BJ (cell line): ENCODE measurements around the gene CD70. TPM values are rescaled to one million over a fixed set of nuclear protein-coding genes. Genes with fewer than 3 reads are reported as not detected.
A peak's percentile ranks its signal among the peaks of the same experiment; 100 is the strongest.

ENCODE experiments used
- CTCF ChIA-PET: fragments of 350-600 bp; formaldehyde crosslinking; extraction: SDS; loops from one replicate; lab custom pipeline; 2021; ENCODE audit warnings: antibody characterized with exemption, inconsistent platforms; lab: Yijun Ruan, JAX
- POLR2A ChIA-PET: fragments of 300-600 bp; sonication (Branson Sonifier 250); formaldehyde crosslinking; extraction: SDS; loops from one replicate; lab custom pipeline; 2021; ENCODE audit warnings: antibody characterized with exemption; lab: Charles Lee
- DNase-seq: peaks from one replicate; pipeline ENCODE4 v3.0.0-alpha.2; 2011; ENCODE audit warnings: low read depth
- H3K27me3 ChIP-seq: 2 replicates; pipeline ENCODE4 v1.6.0; 2011; ENCODE audit warnings: low read length; ENCODE audit not compliant: control insufficient read depth, insufficient read depth
- H3K36me3 ChIP-seq: 2 replicates; pipeline ENCODE4 v1.5.1; 2011; ENCODE audit warnings: low read length; ENCODE audit not compliant: control insufficient read depth, insufficient read depth
- H3K4me3 ChIP-seq: 2 replicates; pipeline ENCODE4 v1.5.1; 2011; ENCODE audit warnings: low read depth, mild to moderate bottlenecking, control low read depth, low read length
- CTCF ChIP-seq: IDR thresholded peaks from 2 replicates; pipeline ENCODE4 v1.5.1; 2011; ENCODE audit warnings: low read depth, mild to moderate bottlenecking, control low read depth, inconsistent platforms, low read length, moderate library complexity; ENCODE audit not compliant: insufficient read depth
- polyA plus RNA-seq: library from polyadenylated mRNA; depleted of rRNA; stranded (reverse); fragments of >200 nt; gene quantifications from 2 replicates; pipeline ENCODE4 v1.2.3, GENCODE V29; 2011

Gene CD70
- polyA plus RNA-seq, 1 experiment = not detected

GRCh38 chr19:6626764-6627163 lies 35.8 kb upstream of the CD70 start:
- no peak overlapping the region for H3K4me3 ChIP-seq
- DNase-seq = no peak
- no peaks in the 10 kb centered on the region for H3K27me3 ChIP-seq
- POLR2A ChIA-PET = no interaction called here
- CTCF ChIA-PET = no interaction called here
- H3K36me3 ChIP-seq = no peaks in the 10 kb centered on the region
- no peak for TF ChIP-seq CTCF

GRCh38 chr19:6617374-6617773 lies 26.4 kb upstream of the CD70 start:
- ChIA-PET CTCF (interaction anchor here (0.8 to 2.1 kb wide), 2 partner anchors 16 to 33 kb away, joined by 3 to 5 read pairs; no protein-coding TSS in a partner anchor), POLR2A (no interaction called here)

GRCh38 chr19:6616011-6616410 lies 25.1 kb upstream of the CD70 start:
- no peak for DNase-seq
- ChIA-PET CTCF (interaction anchor here (1.0 to 2.1 kb wide), 2 partner anchors 16 to 17 kb away, joined by 4 to 5 read pairs; no protein-coding TSS in a partner anchor), POLR2A (no interaction called here)

More at GRCh38 chr19:6617374-6617773, 26.4 kb upstream of the CD70 start:
- Histone ChIP-seq H3K27me3 (no peaks in the 10 kb centered on the region), H3K4me3 (no peak overlapping the region), H3K36me3 (no peaks in the 10 kb centered on the region)
- no peak for DNase-seq
- TF ChIP-seq CTCF = no peak

GRCh38 chr19:6613711-6614110 lies 22.8 kb upstream of the CD70 start:
- no peak for TF ChIP-seq CTCF
- Histone ChIP-seq H3K27me3 (no peaks in the 10 kb centered on the region), H3K4me3 (no peak overlapping the region), H3K36me3 (no peaks in the 10 kb centered on the region)
- ChIA-PET POLR2A (no interaction called here), CTCF (no interaction called here)
- no peak for DNase-seq

More at GRCh38 chr19:6616011-6616410, 25.1 kb upstream of the CD70 start:
- H3K36me3 ChIP-seq = no peaks in the 10 kb centered on the region
- no peaks in the 10 kb centered on the region for H3K27me3 ChIP-seq
- no peak for TF ChIP-seq CTCF
- H3K4me3 ChIP-seq = no peak overlapping the region

DNA sequence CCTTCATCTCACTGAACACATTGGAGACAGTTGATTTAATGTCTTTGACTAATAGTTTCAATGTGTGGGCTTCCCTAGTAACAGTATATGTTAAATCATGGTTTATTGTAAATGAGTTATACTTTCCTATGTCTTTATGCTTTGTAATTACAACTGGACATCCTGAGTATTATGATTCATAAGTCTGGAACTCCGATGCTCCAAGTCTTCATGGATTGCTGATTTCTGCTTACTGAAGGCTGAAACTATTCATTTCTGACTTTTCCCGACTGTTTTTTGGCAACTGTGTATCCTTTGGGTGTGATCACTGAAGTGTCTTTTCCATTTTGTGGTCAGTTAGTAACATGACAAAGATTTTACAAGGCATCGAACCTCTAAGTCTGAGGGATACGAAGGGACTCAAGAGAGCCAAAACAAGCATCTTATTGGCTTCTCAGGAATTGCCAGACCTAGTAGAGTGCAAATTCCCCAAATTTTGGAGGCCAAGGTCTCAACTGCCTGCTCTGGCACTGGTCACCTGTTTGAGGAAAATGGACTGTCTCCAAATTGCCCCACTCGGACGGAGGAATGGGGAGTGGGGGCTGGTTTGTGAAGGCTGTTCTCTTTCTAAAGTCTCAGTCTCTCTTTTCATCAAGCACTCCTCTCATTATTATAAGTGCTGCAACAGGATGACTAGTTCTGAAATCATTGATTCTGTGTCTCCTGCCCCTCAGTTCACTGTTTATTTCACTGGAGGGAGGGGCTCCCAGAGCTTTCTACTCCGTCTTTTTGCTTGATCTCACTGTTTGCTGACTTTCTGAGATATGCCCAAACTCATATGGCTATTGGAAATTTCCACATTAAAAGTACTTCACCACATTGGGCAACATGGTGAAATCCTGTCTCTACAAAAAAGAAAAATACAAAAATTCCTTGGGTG lies 20.2 kb upstream of the CD70 start:
- H3K36me3 ChIP-seq = no peaks in the 10 kb centered on the region
- TF ChIP-seq CTCF = no peak
- H3K27me3 ChIP-seq = no peaks in the 10 kb centered on the region
- ChIA-PET POLR2A (no interaction called here), CTCF (no interaction called here)
- peak; percentile 69 for DNase-seq
- H3K4me3 ChIP-seq = no peak overlapping the region
